HFFc6 (cell line): ENCODE data around the gene HOXC13. TPM values are rescaled to one million over a fixed set of nuclear protein-coding genes. Genes with fewer than 3 reads are reported as not detected.

ENCODE experiments used
- DNase-seq: peaks from one replicate; pipeline ENCODE4 v3.0.0-alpha.2; 2018
- H3K27ac Mint-ChIP-seq: 2 replicates; pipeline ENCODE4 v1.8.0; 2020; ENCODE audit warnings: mild to moderate bottlenecking, mixed read lengths
- H3K27me3 Mint-ChIP-seq: 2 replicates; pipeline ENCODE4 v1.8.0; 2021; ENCODE audit warnings: mild to moderate bottlenecking, moderate library complexity, mixed read lengths; ENCODE audit not compliant: insufficient read depth
- H3K36me3 Mint-ChIP-seq: 2 replicates; pipeline ENCODE4 v1.8.0; 2021; ENCODE audit warnings: low read depth, mixed read lengths
- H3K4me1 Mint-ChIP-seq: 2 replicates; pipeline ENCODE4 v1.8.0; 2020; ENCODE audit warnings: low read depth, mixed read lengths
- H3K4me3 Mint-ChIP-seq: 2 replicates; pipeline ENCODE4 v1.8.0; 2020; ENCODE audit warnings: mild to moderate bottlenecking, moderate library complexity, mixed read lengths
- H3K9me3 Mint-ChIP-seq: 2 replicates; pipeline ENCODE4 v1.8.0; 2020; ENCODE audit warnings: mild to moderate bottlenecking, mixed read lengths
- total RNA-seq, 6 experiments: library from RNA; stranded (reverse); fragmentation: NEBNext Ultra II Directional; extraction: Animal tissue kit (Norgen Biotek cat#: 25700); gene quantifications; 2 replicates in 1 of 6; 3 replicates in 5 of 6; pipeline ENCODE4 v1.2.3, GENCODE V29; 2021
- TF ChIP-seq, protein P1 (sequence below): fragments of 200-600 bp; sonication (generic); IDR thresholded peaks from 2 replicates; pipeline ENCODE4 v1.5.0; 2021; ENCODE audit warnings: antibody characterized with exemption, mild to moderate bottlenecking

Gene HOXC13
- total RNA-seq, 6 experiments from 2014 or later, result not detected

DNA sequence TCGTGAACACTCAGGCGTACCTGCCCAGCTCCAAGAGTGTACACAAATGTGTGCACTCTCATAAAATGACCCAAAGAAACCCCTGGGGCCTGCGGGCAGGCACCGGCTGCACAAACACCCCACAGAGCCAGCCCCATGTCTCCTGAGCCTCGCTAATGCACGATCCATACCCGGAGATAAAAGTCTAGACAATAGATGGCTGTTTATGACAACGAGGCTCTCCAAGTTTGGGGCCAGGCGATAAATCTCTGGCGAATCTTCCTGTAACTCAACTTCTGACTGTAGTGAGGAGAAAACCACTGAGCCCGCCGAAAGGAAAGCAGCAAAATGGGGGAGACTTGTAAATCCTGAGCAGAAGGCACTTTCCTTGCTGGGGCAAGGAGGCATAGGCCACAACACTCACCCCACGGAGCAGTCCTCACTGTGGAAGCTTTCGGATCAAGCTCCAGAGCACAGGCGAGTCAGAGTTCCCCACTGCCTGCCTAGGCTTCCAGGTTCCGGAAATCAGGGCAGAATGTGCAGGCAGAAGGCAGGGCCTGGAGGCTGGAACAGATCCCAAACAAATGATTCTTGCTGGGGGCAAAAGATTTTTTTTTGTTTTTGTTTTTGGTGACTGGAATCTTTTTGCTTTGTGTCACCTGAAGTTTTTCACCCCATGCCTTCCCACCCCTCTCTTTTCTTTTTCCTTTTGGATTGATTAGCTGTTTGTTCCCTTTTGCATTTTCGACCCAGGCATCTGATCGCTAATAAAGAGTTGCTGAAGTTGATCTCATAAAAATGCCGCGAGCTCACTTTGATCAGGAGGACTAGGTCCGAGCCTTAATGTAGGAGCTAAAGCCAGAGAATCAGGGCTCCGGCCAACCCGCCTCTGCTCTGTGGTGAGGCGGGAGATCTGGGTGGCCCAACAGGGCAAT, 29.8 kb downstream of the HOXC13 start:
- Mint-ChIP-seq H3K4me3 (peak overlapping the region; percentile 81; the same call in 1 of the 2 replicates), H3K4me1 (peaks cover 29% of the 10 kb centered on the region), H3K27ac (peak overlapping the region; percentile 81; the same call in 1 of the 2 replicates), H3K27me3 (peaks cover 75% of the 10 kb centered on the region), H3K9me3 (no peaks in the 10 kb centered on the region), H3K36me3 (no peaks in the 10 kb centered on the region)
- TF ChIP-seq, protein P1, sequence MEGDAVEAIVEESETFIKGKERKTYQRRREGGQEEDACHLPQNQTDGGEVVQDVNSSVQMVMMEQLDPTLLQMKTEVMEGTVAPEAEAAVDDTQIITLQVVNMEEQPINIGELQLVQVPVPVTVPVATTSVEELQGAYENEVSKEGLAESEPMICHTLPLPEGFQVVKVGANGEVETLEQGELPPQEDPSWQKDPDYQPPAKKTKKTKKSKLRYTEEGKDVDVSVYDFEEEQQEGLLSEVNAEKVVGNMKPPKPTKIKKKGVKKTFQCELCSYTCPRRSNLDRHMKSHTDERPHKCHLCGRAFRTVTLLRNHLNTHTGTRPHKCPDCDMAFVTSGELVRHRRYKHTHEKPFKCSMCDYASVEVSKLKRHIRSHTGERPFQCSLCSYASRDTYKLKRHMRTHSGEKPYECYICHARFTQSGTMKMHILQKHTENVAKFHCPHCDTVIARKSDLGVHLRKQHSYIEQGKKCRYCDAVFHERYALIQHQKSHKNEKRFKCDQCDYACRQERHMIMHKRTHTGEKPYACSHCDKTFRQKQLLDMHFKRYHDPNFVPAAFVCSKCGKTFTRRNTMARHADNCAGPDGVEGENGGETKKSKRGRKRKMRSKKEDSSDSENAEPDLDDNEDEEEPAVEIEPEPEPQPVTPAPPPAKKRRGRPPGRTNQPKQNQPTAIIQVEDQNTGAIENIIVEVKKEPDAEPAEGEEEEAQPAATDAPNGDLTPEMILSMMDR, result no peak
- DNase-seq, result no peak

DNA sequence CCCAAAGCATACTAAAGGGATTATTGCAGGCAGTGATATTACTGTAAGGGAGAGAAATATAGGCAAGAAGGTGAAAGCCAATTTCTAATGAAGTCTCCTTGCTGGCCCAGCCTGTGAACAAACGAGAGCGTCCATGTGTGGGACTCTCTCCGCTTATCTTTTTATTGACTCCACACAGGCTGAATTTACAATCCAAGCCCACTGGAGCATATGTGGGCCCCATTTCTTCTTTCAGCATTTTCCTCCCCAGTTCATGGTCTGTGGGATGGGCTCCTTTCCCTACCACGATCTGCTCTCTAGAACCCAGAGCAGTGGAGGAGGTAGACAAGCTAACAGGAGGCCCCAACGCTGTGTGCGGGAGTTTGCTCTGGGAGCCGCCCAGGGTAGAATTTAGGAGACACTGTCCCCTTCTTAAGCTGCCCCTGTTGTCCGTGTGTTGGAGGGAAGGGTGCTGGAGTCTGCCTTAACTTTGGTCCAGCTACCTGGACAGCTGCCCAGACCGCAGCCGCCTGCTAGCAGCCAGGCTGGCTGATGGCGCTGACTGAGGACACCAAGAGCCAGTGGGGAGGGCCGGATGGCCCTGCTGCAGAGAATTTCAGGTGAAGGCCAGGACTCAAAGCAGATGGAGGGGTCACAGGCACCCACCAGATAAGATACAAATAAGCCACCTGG, 31.1 kb downstream of the HOXC13 start:
- Mint-ChIP-seq H3K27ac (no peak overlapping the region), H3K27me3 (peaks cover 74% of the 10 kb centered on the region), H3K4me3 (no peak overlapping the region), H3K36me3 (no peaks in the 10 kb centered on the region), H3K9me3 (no peaks in the 10 kb centered on the region), H3K4me1 (peaks cover 19% of the 10 kb centered on the region)
- TF ChIP-seq, protein P1, result no peak
- DNase-seq, result no peak

DNA sequence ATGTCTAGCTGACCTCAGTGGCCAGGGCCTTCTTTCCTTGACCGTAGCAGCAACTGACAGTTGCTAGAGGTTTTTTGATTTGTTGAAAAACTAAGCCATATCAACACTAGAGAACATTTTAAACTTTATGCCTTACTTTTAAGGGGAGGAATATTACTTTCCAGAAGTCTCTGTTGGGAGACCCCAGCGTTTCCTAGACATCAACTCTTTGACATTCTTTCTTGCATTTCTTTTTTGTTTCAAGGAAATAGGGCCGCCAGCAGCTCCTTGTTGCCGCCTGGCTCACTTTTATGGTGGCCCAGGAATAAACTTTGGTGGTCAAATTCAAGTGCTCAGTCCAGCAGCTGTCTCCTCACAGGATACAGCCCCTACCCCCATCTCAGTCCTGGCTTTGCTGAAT, 31.8 kb downstream of the HOXC13 start:
- Mint-ChIP-seq H3K27ac (no peak overlapping the region), H3K36me3 (no peaks in the 10 kb centered on the region), H3K4me1 (peaks cover 15% of the 10 kb centered on the region), H3K27me3 (peaks cover 71% of the 10 kb centered on the region), H3K4me3 (no peak overlapping the region), H3K9me3 (no peaks in the 10 kb centered on the region)
- DNase-seq, result no peak
- TF ChIP-seq, protein P1, result no peak

DNA sequence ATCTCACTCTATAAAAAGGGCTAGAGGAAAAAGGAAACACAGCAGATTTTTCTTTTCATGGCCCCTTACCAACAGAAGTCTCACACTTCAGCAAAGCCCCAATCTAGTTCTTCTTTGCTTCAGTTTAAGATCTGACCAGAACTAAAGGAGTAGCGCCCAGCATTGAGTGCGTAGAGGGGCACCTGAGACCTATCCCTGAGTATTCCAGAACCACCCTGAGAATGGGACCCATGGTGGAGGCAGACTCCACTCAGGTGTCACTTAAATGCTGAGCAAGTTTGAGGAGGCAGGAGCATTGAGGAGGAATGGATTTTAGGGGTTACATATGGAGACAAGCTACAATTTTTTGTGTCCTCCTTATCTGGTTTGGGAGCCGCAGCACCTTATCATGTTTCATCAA, 32.5 kb downstream of the HOXC13 start:
- Mint-ChIP-seq H3K27ac (no peak overlapping the region), H3K4me3 (no peak overlapping the region), H3K36me3 (no peaks in the 10 kb centered on the region), H3K27me3 (peaks cover 69% of the 10 kb centered on the region), H3K9me3 (no peaks in the 10 kb centered on the region), H3K4me1 (peaks cover 10% of the 10 kb centered on the region; the same call in 1 of the 2 replicates)
- DNase-seq, result no peak
- TF ChIP-seq, protein P1, result no peak

DNA sequence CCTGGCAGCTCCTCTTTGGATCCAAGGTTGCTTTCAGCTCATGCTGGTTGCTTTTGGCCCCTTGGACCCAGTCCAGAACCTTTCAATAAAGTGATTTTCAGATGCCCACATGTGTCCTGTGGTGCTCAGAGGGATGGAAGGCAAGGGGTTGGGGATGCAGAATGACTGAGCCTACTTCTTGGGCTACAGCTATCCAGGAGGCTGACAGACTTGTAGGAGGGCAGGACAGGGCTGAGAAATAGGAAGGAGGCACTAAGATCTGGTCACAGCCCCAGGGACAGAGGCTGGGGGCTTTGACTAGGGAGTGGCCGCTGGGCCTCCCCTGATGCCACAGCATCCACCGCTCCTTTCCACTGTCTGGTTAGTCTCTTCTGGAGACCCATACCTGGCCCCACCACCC, 33.1 kb downstream of the HOXC13 start:
- H3K9me3 Mint-ChIP-seq, result no peaks in the 10 kb centered on the region
- H3K4me3 Mint-ChIP-seq, result no peak overlapping the region
- H3K4me1 Mint-ChIP-seq, result peaks cover 5% of the 10 kb centered on the region; the same call in 1 of the 2 replicates
- TF ChIP-seq, protein P1, result no peak
- no peak overlapping the region for H3K27ac Mint-ChIP-seq
- no peaks in the 10 kb centered on the region for H3K36me3 Mint-ChIP-seq
- no peak for DNase-seq
- peaks cover 67% of the 10 kb centered on the region for H3K27me3 Mint-ChIP-seq
